Lung microvascular endothelial cell (primary cell): ENCODE data around the gene ACSL4. TPM values are rescaled to one million over a fixed set of nuclear protein-coding genes. Genes with fewer than 3 reads are reported as not detected.
"Not testable (repeated sequence)": the region's sequence is repeated elsewhere in the genome, so short reads cannot be mapped to it uniquely, and the experiment has no call there.

Source experiments
- DNase-seq, 2 donors: peaks; one replicate each; pipeline versions ENCODE4 v3.0.0 to v3.0.0-alpha.2; 2010; ENCODE audit warnings: low read depth in 2 of 2
- total RNA-seq: library from RNA; depleted of rRNA; stranded (reverse); fragments of >200 nt; gene quantifications from 2 replicates; pipeline ENCODE4 v1.2.1, GENCODE V29; 2014

The ACSL4 gene
- total RNA-seq, result 47.0 and 48.8 TPM in 2 replicates

DNA sequence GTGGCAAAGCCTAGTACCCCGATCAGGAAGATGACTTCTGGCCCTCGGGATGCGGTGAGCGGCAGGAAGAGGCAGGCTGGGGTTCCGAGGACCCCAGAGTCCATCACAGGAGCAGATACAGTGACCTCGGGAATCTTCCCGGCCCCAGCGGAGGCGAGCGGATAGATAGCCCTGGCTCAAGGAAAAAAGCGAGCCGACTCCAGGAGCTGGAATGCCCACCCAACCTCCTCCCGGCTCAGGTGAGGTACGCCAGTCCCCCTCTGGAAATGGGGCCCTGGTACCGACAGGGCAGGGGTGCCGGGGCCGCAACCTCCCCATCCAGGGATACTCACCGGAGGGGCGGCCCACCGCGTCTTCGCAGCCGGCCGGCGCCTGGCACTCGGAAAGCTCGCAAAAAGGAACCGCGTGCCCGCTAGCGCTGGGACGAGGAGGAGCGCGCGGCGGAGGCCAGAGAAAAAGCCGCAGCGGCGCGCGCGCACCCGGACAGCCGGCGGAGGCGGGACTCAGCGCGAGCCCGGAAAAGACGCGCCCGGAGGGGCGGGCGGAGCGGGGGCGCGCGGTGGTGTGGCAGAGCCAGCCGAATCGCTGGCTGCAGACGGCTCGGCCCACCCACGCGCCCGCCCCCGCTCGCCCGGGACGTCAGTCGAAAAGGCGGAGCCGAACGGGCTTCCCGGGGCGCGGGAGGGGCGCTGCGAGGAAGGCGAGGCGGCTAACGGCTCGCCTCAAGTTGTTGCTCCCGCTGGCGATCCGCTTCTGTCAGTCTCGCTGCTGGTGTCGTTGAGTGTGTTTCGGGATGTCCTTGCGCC lies at the start of gene ACSL4:
ACSL4 (minus strand) TSS at position 451 of the 806 bp plus-strand sequence. CDS start 49,894 bp downstream, outside the sequence.
- DNase-seq, result peak; percentile 87 to 88

DNA sequence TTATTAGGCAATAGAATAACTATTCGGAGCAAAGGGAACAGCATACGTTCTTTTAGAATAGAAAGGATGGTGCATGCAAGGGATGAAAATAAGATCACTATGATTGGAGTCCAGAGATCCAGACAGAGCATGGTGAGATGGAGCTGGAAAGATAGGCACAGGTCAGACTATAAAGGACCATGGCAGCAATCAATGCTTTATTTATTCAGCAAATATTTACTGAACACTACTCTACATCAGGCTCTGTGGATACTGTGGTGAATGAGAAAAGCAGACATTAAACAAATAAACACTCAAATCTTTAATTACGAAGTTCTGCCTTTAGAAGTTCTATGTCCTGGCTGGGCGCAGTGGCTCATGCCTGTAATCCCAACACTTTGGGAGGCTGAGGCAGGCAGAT lies 44.7 kb upstream of the ACSL4 start:
- no peak for DNase-seq

DNA sequence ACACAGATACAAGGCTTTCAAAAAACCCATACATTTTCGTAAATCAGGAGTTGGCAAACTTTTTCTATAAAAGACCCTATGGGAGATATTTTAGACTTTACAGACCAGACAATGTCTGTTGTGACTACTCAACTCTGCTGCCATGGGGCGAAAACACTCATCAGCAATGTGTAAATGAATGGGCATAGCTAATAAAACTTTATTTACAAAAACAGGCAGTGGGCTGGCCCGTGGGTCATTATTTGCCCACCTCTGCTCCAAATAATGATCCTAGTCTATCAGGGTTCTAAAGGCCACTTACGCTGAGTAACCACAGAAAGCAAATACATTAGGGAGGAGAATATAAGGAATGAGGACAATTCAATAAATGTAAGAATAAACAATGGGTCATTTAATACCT lies 43.9 kb upstream of the ACSL4 start:
- no peak for DNase-seq

DNA sequence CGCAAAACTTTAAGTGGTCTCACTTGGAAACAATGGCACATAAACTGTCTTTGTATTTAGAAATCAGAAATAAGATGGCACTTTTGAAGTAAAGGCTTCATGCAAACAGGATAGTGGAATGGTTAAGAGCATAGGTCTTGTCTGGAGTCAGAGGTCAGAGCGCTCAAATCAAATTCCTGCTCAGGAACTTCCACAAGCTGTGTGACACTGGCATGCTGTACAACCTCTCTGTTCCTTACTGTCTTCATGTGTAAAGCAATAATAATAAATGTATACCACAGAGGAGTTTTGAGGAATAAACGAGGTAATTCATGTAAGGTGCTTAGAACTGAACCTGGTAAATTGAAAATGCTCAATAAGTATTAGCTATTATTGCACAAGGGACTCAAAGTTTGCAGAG lies 43.4 kb upstream of the ACSL4 start:
- DNase-seq, result no peak

DNA sequence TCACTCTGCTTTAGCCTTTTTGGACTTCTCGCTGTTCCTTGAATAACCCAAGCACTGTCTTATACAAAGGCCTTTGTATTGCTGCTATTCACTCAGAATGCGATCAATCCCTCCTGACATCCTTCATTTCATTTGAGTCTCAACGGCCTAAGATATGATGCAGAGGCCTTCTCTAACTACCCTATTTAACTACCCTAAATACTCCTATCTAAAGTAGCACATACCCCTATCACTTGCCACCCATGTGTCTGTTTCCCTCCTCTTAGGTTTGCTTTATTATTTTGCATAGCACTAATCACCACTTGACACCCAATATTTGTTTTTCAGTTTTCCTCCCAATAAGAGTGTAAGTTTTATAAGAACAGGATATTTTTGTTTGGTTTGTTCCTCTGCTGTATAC lies 42.3 kb upstream of the ACSL4 start:
- no peak for DNase-seq

DNA sequence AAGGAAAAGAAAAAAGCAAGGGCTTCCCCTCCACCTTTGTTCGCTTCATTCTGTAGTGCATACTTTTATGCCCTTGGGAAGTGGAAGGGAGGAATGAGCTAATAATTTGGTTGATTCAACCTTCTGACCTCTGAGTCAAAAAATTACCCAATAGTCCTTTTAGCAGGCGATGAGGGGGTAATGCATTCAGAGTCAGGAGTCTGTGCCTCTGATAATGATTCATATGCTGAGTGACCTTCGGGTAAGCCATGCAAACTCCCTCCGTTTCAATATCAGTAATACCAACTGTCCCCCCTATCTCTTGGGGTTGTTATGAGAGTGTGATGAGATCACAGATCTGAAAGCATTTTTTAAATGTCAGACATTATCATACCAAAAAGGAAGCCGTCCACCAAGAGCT lies 41.6 kb upstream of the ACSL4 start:
- DNase-seq, result peak in 1 of 2 donors; percentile 14

DNA sequence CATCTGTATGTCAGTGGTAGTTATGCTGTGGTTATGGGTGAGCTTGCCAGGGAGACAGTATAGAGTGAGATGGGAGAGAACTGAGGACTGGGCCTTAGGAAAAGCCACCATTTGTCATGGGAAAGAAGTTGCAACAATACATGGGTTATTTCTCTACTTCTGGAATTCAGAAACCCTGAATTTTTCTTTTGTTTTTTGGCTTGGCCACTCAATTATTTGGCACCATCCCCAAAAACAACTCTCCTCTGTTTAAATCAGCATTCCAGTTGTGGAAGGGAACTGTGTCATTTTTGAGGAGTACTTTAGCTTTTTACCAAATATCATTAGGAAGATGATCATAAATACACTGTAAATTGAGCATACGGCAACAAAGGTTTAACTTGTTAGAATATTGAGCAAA lies 41.1 kb upstream of the ACSL4 start:
- no peak for DNase-seq

DNA sequence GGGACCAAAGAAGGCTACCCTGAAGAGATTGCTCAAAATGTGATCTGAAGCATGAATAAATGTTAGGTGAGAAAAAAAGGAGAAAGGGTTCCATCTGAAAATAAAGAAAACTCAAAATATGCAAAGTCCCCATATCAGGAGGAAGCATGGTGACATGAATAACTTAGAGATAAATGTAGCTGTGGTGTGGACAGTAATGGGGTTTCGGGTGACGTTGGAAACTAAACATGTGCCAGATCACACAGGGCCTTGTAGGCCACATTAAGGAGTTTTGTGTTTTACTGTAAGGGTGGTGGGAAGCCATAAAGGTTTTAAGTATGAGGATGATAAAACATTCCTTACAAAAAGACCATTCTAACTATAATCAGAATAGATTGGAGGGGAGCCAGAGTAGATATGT lies 40.3 kb upstream of the ACSL4 start:
- no peak for DNase-seq

DNA sequence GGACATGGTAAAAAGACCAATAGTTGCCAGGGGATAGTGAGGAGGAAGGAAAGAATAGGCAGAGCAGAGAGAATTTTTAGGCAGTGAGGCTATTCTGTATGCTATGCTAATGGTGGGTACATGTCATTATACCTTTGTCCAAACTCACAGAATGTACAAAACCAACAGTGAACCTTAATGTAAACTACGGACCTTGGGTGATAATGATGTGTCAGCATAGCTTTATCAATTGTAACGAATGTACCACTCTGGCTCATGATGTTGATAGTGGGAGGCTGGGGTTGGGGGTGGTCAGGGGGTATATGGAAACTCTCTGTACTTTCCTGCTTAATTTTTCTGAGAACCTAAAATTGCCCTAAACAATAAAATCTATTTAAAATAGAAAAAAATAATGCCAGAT lies 37.7 kb upstream of the ACSL4 start:
- DNase-seq, result no peak

DNA sequence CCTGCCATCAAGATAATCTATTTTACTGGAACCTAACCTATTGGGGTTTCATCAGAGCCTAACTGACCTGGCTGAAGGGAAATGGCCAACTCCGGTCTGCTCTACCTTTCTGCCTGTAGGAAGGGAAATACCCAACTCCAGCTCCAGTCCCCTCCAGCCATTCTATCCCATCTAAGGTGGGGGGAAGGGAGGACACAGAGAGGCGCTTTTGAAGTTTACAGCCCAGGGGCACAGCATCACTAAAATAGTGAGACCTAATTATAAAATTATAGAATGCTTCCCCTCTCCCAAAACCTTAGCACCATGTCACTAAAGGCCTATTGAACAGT lies 27.8 kb upstream of the ACSL4 start:
- DNase-seq, result no peak

DNA sequence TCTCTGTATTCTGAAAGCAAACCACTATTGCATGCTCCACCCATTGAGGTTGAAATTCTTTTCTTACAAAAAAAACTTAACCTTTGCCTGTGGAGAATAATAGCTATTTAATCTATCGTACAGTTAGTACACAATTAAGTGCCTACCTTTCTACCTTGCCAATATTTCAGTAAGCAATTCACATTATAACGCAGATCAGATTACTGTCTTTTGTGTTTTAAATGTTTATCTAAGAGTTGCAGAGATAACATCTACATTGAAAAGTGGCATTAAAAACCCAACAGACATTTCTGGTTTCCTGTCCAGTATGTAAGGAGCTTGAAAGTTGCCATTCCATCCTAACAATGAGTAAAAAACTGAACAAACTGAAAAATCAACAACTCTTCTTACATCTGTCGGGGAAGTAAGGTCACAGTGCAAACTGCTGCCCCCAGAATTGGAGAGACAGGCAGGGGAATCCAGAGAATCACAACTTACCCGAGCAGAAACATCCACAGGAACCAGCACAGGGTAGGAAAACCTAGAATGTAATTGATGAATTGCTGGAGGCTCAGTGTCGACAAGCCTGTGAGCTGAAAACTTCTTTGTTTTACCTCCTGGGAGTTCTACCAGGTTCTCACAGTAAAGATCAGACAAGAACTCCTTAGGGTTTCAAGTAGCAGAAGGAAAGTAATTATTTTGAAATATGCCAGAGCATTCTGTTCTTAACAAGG lies 27.3 kb upstream of the ACSL4 start:
- peak in 1 of 2 donors; percentile 10 for DNase-seq

DNA sequence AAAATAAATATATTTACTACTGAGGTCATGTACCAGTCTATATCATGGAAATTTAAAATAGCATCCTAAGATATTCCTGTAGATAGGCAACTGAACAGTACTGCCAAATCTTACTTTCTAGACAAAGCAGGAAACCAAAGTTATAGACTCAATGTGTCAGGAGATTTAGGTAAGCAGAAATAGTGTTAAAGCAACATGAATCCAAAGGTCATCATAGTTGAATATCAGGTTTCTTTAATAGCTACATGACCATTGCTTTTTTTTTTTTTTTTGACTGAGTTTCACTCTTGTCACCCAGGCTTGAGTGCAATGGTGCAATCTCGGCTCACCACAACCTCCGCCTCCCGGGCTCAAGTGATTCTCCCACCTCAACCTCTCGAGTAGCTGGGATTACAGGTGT lies 20.2 kb upstream of the ACSL4 start:
- no peak for DNase-seq

DNA sequence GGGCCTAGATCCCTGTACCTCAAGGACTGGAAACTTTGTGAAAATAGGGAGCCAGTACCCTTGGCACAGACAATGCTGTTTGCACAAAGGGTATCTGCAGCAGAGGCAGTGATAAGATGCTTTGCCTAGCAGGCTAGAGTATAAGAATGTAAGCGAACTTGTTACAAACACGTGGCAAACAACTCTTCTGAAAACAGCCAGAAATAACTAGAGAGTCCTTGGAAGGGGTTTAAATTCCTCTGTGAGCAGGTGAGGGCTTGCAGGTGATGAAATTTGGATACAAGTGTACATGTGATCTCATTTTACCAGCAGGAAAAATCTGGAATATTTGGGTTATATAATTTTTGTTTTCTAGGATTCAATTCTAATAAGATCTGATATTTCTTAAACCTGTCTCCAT lies 18.6 kb upstream of the ACSL4 start:
- DNase-seq, result no peak

DNA sequence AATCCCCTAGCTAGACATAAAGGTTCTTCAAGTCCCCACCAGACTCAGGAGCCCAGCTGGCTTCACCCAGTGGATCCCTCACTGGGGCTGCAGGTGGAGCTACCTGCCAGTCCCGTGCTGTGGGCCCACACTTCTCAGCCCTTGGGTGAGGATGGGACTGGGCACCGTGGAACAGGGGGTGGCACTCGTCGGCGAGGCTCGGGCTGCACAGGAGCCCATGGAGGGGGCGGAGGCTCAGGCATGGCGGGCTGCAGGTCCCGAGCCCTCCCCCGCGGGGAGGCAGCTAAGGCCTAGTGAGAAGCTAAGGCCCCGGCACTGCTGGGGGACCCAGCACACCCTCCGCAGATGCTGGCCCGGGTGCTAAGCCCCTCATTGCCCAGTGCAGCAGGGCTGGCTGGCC lies 16.1 kb upstream of the ACSL4 start:
- DNase-seq, result no peak

DNA sequence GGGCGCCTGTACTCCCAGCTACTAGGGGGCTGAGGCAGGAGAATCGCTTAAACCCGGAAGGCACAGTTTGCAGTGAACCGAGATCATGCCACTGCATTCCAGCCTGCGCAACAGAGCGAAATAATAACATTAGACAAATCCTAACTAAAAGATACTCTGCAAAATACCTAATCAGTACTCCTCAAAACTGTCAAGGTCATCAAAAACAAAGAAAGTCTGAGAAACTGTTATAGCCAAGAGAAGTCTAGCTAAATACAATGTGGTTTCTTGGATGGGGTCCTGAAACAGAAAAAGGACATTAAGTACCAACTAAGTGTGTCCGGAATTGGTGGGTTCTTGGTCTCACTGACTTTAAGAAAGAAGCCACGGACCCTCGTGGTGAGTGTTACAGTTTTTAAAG lies 14.6 kb upstream of the ACSL4 start:
- DNase-seq, result no peak

DNA sequence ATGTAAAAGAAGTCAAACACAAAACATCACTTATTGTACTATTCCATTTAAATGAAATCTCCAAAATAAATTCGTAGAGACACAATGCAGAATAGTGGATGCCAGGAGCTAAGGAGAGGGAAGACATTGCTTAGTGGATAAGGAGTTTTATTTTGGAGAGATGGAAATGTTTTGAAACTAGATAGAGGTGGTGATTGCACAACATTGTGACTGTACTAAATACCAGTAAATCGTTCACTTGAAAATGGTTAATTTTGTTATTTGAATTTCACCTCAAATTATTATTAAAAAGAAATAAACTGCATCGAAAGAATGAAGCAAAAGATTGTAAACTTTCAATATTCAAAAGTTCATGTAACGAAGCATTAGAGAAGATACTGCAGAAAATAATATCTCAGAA lies 9.7 kb upstream of the ACSL4 start:
- no peak for DNase-seq

DNA sequence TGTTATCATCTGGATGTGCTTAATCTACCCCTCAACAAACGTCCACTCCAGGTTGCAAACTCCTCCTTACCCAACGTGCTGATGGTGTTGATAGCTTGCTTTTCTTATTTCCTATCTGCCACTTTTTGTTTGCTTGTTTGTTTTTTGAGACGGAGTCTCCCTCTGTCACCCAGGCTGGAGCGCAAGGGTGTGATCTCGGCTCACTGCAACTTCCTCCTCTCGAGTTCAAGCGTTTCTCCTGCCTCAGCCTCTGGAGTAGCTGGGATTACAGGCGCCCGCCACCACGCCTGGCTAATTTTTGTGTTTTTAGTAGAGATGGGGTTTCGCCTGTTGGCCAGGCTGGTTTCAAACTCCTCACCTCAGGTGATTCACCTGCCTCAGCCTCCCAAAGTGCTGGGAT lies 7.8 kb upstream of the ACSL4 start:
- not testable (repeated sequence) for DNase-seq

DNA sequence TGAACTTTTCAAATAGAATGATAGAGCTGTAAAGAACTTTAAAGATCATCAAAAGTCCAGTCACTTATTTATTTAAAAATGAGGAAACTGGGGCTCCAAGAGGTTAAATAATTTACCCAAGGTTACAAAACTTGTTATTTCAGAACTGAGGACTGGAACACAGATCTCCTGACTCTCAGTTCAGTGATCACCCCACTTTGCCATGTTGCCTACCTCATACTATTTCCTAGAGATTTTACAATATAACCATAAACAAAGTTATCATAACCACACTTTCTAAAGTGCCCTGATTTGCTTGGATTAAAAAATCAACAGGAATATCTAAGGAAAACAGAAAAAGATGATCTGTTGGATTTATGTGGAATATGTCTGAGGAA lies 7.4 kb upstream of the ACSL4 start:
- DNase-seq, result no peak

DNA sequence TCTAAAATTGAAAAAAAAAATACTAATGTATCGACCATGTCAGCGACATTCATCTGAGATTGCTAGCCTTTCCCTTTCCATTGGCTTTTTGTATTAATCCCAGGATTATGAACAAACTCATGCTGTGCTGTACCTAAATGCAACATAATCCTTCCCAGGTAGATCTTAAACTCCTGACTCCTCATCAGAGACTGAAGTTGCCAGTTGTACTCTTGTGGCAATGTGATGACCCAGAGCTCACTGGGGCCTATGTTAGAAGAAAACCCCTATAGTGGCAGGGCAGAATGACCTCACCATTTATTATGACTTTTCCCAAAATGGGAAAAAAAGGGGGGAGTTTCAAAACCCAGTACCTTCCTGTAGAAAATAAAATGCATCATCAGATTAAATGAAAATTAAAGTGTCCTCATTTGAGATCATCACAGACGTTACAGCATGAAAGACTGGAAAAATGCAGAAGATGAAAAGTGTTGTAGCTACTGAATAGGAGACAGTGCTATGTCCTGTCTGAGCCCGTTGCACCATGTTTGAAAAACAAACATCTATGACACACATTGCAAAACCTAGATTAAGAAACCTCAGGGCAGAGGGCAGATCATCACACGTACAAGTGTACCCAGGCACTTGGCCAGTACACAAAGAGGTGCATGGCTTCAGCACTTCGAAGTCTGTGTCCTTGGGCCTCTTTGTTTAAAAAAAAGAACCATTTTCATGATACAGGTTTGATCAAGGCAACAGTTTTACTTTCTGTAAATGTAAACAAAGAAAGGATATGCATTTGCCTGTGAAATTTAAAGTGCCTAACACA lies 6.8 kb upstream of the ACSL4 start:
- no peak for DNase-seq

DNA sequence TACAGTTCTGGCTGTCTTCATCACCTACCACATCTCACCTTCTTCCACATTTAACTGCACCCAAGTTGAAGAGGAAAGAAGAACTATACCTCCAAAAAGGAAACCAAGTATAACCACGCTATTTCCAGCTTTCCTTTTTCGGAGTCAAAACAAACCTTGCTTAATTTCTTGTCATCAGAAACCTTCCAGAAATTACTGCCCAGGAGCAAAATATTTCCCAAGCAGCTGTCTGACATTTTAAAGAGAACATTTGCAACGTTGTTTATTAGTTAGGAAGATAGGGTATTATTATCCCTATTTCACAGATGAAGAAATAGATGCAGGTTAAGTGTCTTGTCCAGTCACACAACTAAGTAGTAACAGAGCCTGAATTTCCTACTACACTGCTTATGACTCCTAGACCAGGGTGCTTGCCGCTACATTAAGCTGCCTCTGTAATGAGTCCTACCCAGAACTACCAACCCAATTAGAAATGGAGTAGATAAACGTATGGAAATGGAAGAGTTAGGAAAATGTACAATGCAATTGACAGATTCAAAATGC lies 2.2 kb upstream of the ACSL4 start:
- no peak for DNase-seq

DNA sequence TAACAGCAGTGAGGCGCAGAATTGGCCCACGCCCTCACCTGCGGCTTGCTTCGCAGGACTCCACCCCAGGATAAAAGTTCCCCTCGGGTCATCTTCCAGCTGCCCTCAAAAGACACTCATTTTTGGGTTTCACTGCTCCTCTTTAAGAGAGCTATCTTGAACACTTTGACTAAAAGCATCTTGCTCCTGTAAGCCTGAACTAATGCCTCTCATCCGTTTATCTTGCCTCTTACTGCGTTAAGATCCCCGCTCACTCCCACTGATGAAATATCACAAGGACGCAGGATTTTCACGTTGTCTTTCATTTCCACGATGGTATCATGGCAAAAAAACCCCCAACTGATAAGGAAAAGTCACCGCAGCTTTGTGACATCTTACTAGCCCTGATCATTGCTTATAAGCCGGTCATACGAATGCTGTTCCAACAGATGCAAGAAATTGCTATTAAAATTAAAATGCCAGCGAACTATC lies 591 bp upstream of the ACSL4 start:
- peak in 1 of 2 donors; percentile 11 for DNase-seq
